ENCODE measurements around the gene MOV10.

The MOV10 gene

GRCh38 chr1:112708002-112708448 is 33.6 kb downstream of the MOV10 start:
- Histone ChIP-seq H3K9me3 (ENCODE audit: insufficient read depth, low read depth, low read length) (no peaks in the 10 kb centered on the region), H3K9ac (ENCODE audit: low read depth, low read length) (no peak overlapping the region), H3K36me3 (ENCODE audit: insufficient read depth, low read length) (peaks cover 4% of the 10 kb centered on the region; the same call in 1 of the 2 replicates), H3K27ac (ENCODE audit: low read depth, low read length) (no peak overlapping the region), H3K4me3 (ENCODE audit: low read length) (peak overlapping the region; percentile 76), H3K4me1 (ENCODE audit: insufficient read depth, low read length) (peaks cover 32% of the 10 kb centered on the region), H3K27me3 (ENCODE audit: insufficient read depth, low read length) (peaks cover 12% of the 10 kb centered on the region)
- WGBS = 81% methylated on average over 6 of the region's 6 CpGs

GRCh38 chr1:112708489-112708888 is 34.0 kb downstream of the MOV10 start:
- no peak overlapping the region for H3K27ac ChIP-seq (ENCODE audit: low read depth, low read length)
- 97% methylated on average over 2 of the region's 3 CpGs for WGBS
- no peaks in the 10 kb centered on the region; the same call in 1 of the 2 replicates for H3K36me3 ChIP-seq (ENCODE audit: insufficient read depth, low read length)
- H3K9ac ChIP-seq (ENCODE audit: low read depth, low read length) = no peak overlapping the region
- no peaks in the 10 kb centered on the region for H3K9me3 ChIP-seq (ENCODE audit: insufficient read depth, low read depth, low read length)
- peaks cover 17% of the 10 kb centered on the region for H3K27me3 ChIP-seq (ENCODE audit: insufficient read depth, low read length)
- H3K4me3 ChIP-seq (ENCODE audit: low read length) = no peak overlapping the region
- H3K4me1 ChIP-seq (ENCODE audit: insufficient read depth, low read length) = peaks cover 37% of the 10 kb centered on the region

GRCh38 chr1:112710159-112710558 is 35.7 kb downstream of the MOV10 start:
- WGBS = 94% methylated on average over 7 of the region's 7 CpGs
- Histone ChIP-seq H3K36me3 (ENCODE audit: insufficient read depth, low read length) (no peaks in the 10 kb centered on the region; the same call in 1 of the 2 replicates), H3K4me1 (ENCODE audit: insufficient read depth, low read length) (peaks cover 29% of the 10 kb centered on the region), H3K4me3 (ENCODE audit: low read length) (no peak overlapping the region), H3K27me3 (ENCODE audit: insufficient read depth, low read length) (peaks cover 32% of the 10 kb centered on the region), H3K9ac (ENCODE audit: low read depth, low read length) (no peak overlapping the region), H3K9me3 (ENCODE audit: insufficient read depth, low read depth, low read length) (no peaks in the 10 kb centered on the region), H3K27ac (ENCODE audit: low read depth, low read length) (no peak overlapping the region)

GRCh38 chr1:112710586-112710985 is 36.1 kb downstream of the MOV10 start:
- Histone ChIP-seq H3K36me3 (ENCODE audit: insufficient read depth, low read length) (no peaks in the 10 kb centered on the region; the same call in 1 of the 2 replicates), H3K4me1 (ENCODE audit: insufficient read depth, low read length) (peaks cover 25% of the 10 kb centered on the region), H3K4me3 (ENCODE audit: low read length) (no peak overlapping the region), H3K9me3 (ENCODE audit: insufficient read depth, low read depth, low read length) (no peaks in the 10 kb centered on the region), H3K9ac (ENCODE audit: low read depth, low read length) (no peak overlapping the region), H3K27ac (ENCODE audit: low read depth, low read length) (no peak overlapping the region), H3K27me3 (ENCODE audit: insufficient read depth, low read length) (peaks cover 32% of the 10 kb centered on the region)
- WGBS = 89% methylated on average over 3 of the region's 3 CpGs

GRCh38 chr1:112711041-112711440 is 36.6 kb downstream of the MOV10 start:
- 60% methylated on average over 6 of the region's 7 CpGs for WGBS
- Histone ChIP-seq H3K9ac (ENCODE audit: low read depth, low read length) (no peak overlapping the region), H3K27ac (ENCODE audit: low read depth, low read length) (no peak overlapping the region), H3K4me1 (ENCODE audit: insufficient read depth, low read length) (peaks cover 20% of the 10 kb centered on the region), H3K4me3 (ENCODE audit: low read length) (no peak overlapping the region), H3K9me3 (ENCODE audit: insufficient read depth, low read depth, low read length) (no peaks in the 10 kb centered on the region), H3K36me3 (ENCODE audit: insufficient read depth, low read length) (no peaks in the 10 kb centered on the region; the same call in 1 of the 2 replicates), H3K27me3 (ENCODE audit: insufficient read depth, low read length) (peaks cover 33% of the 10 kb centered on the region)

GRCh38 chr1:112711670-112712069 is 37.2 kb downstream of the MOV10 start:
- no peak overlapping the region for H3K27ac ChIP-seq (ENCODE audit: low read depth, low read length)
- H3K9me3 ChIP-seq (ENCODE audit: insufficient read depth, low read depth, low read length) = no peaks in the 10 kb centered on the region
- H3K36me3 ChIP-seq (ENCODE audit: insufficient read depth, low read length) = no peaks in the 10 kb centered on the region; the same call in 1 of the 2 replicates
- peaks cover 35% of the 10 kb centered on the region for H3K27me3 ChIP-seq (ENCODE audit: insufficient read depth, low read length)
- WGBS = 57% methylated on average over 11 of the region's 11 CpGs
- H3K4me3 ChIP-seq (ENCODE audit: low read length) = no peak overlapping the region
- no peak overlapping the region for H3K9ac ChIP-seq (ENCODE audit: low read depth, low read length)
- peaks cover 19% of the 10 kb centered on the region for H3K4me1 ChIP-seq (ENCODE audit: insufficient read depth, low read length)

- peaks cover 35% of the 10 kb centered on the region for H3K27me3 ChIP-seq (ENCODE audit: insufficient read depth, low read length)
- WGBS = 70% methylated on average over 3 of the region's 7 CpGs
- no peak overlapping the region for H3K9ac ChIP-seq (ENCODE audit: low read depth, low read length)
- no peak overlapping the region for H3K27ac ChIP-seq (ENCODE audit: low read depth, low read length)
- no peaks in the 10 kb centered on the region for H3K9me3 ChIP-seq (ENCODE audit: insufficient read depth, low read depth, low read length)
- peaks cover 19% of the 10 kb centered on the region for H3K4me1 ChIP-seq (ENCODE audit: insufficient read depth, low read length)
- no peaks in the 10 kb centered on the region; the same call in 1 of the 2 replicates for H3K36me3 ChIP-seq (ENCODE audit: insufficient read depth, low read length)
- no peak overlapping the region for H3K4me3 ChIP-seq (ENCODE audit: low read length)
Measured at GRCh38 chr1:112712191-112712590, 37.7 kb downstream of the MOV10 start.

- Histone ChIP-seq H3K27ac (ENCODE audit: low read depth, low read length) (no peak overlapping the region), H3K36me3 (ENCODE audit: insufficient read depth, low read length) (no peaks in the 10 kb centered on the region; the same call in 1 of the 2 replicates), H3K9me3 (ENCODE audit: insufficient read depth, low read depth, low read length) (no peaks in the 10 kb centered on the region), H3K4me3 (ENCODE audit: low read length) (no peak overlapping the region), H3K27me3 (ENCODE audit: insufficient read depth, low read length) (peaks cover 32% of the 10 kb centered on the region), H3K4me1 (ENCODE audit: insufficient read depth, low read length) (peaks cover 16% of the 10 kb centered on the region), H3K9ac (ENCODE audit: low read depth, low read length) (no peak overlapping the region)
- 74% methylated on average over 9 of the region's 9 CpGs for WGBS
Measured at GRCh38 chr1:112712701-112713128, 38.3 kb downstream of the MOV10 start.

GRCh38 chr1:112713466-112714312 is 39.2 kb downstream of the MOV10 start:
- Histone ChIP-seq H3K27ac (ENCODE audit: low read depth, low read length) (no peak overlapping the region), H3K9ac (ENCODE audit: low read depth, low read length) (no peak overlapping the region), H3K36me3 (ENCODE audit: insufficient read depth, low read length) (no peaks in the 10 kb centered on the region; the same call in 1 of the 2 replicates), H3K4me3 (ENCODE audit: low read length) (peak overlapping the region; percentile 71), H3K9me3 (ENCODE audit: insufficient read depth, low read depth, low read length) (no peaks in the 10 kb centered on the region), H3K4me1 (ENCODE audit: insufficient read depth, low read length) (peaks cover 12% of the 10 kb centered on the region), H3K27me3 (ENCODE audit: insufficient read depth, low read length) (peaks cover 30% of the 10 kb centered on the region)
- WGBS = 29% methylated on average over 9 of the region's 14 CpGs

- H3K4me3 ChIP-seq (ENCODE audit: low read length) = peak overlapping the region; percentile 71
- no peaks in the 10 kb centered on the region; the same call in 1 of the 2 replicates for H3K36me3 ChIP-seq (ENCODE audit: insufficient read depth, low read length)
- peaks cover 36% of the 10 kb centered on the region for H3K27me3 ChIP-seq (ENCODE audit: insufficient read depth, low read length)
- no peaks in the 10 kb centered on the region for H3K9me3 ChIP-seq (ENCODE audit: insufficient read depth, low read depth, low read length)
- H3K9ac ChIP-seq (ENCODE audit: low read depth, low read length) = peak overlapping the region; percentile 46; the same call in 1 of the 2 replicates
- no peak overlapping the region for H3K27ac ChIP-seq (ENCODE audit: low read depth, low read length)
- peaks cover 12% of the 10 kb centered on the region for H3K4me1 ChIP-seq (ENCODE audit: insufficient read depth, low read length)
- under 1% methylated on average over 85 of the region's 86 CpGs for whole genome bisulfite sequencing
Measured at GRCh38 chr1:112714313-112715263, 40.1 kb downstream of the MOV10 start.
